HepG2 (cell line): ENCODE measurements around the gene ENDOG. TPM values are rescaled to one million over a fixed set of nuclear protein-coding genes. Genes with fewer than 3 reads are reported as not detected.

Source experiments
- ATRX ChIP-seq: sonication (generic); formaldehyde crosslinking; IDR thresholded peaks from 2 replicates; pipeline ENCODE4 v1.4.0; 2020; ENCODE audit warnings: missing genetic modification reagents, borderline replicate concordance
- BHLHE40 ChIP-seq: IDR thresholded peaks from 2 replicates; pipeline ENCODE4 v1.6.1; 2011; ENCODE audit warnings: low read length, improper control_type of control experiment
- BORCS8-MEF2B ChIP-seq: sonication (generic); formaldehyde crosslinking; IDR thresholded peaks from 2 replicates; pipeline ENCODE4 v1.8.0; 2022; ENCODE audit warnings: mild to moderate bottlenecking, missing genetic modification reagents
- CC2D1A ChIP-seq: sonication (generic); formaldehyde crosslinking; IDR thresholded peaks from 2 replicates; pipeline ENCODE4 v1.8.1; 2023; ENCODE audit warnings: mild to moderate bottlenecking, missing genetic modification reagents
- CREM ChIP-seq, 2 experiments: sonication (generic) in 1 of 2; formaldehyde crosslinking in 1 of 2; IDR thresholded peaks; 2 replicates each; pipeline versions ENCODE4 v1.4.0 to v1.6.1; 2016 to 2020; ENCODE audit warnings: antibody characterized with exemption in 1 of 2, mild to moderate bottlenecking in 1 of 2, missing genetic modification reagents in 1 of 2
- CTCF ChIP-seq: sonication (generic); formaldehyde crosslinking; IDR thresholded peaks from 2 replicates; pipeline ENCODE4 v1.5.0; 2020; ENCODE audit warnings: mild to moderate bottlenecking, missing genetic modification reagents, moderate library complexity
- DNMT1 ChIP-seq: sonication (generic); formaldehyde crosslinking; IDR thresholded peaks from 2 replicates; pipeline ENCODE4 v1.5.1; 2020; ENCODE audit warnings: mild to moderate bottlenecking, missing genetic modification reagents
- ESRRA ChIP-seq: sonication (generic); formaldehyde crosslinking; IDR thresholded peaks from 2 replicates; pipeline ENCODE4 v1.5.1; 2020; ENCODE audit warnings: mild to moderate bottlenecking, low read depth, missing genetic modification reagents
- GTF2F1 ChIP-seq: fragments of 150-350 bp; IDR thresholded peaks from 2 replicates; pipeline ENCODE4 v1.6.1; 2014; ENCODE audit warnings: low read length
- HOXA3 ChIP-seq: sonication (generic); formaldehyde crosslinking; IDR thresholded peaks from 2 replicates; pipeline ENCODE4 v1.5.0; 2020; ENCODE audit warnings: missing genetic modification reagents
- MAFK ChIP-seq, 2 experiments: IDR thresholded peaks in 1 of 2; conservative IDR thresholded peaks in 1 of 2; 2 replicates each; pipeline ENCODE4 v1.6.1; 2011; ENCODE audit warnings: improper control_type of control experiment in 2 of 2, low read length in 2 of 2
- NFIC ChIP-seq: IDR thresholded peaks from 2 replicates; pipeline ENCODE4 v1.6.1; 2012; ENCODE audit warnings: mild to moderate bottlenecking, low read length, inconsistent platforms
- NPAS2 ChIP-seq: sonication (generic); formaldehyde crosslinking; IDR thresholded peaks from 2 replicates; pipeline ENCODE4 v1.8.0; 2022; ENCODE audit warnings: mild to moderate bottlenecking, missing genetic modification reagents, borderline replicate concordance
- NR2C2 ChIP-seq: sonication (generic); formaldehyde crosslinking; IDR thresholded peaks from 2 replicates; pipeline ENCODE4 v1.4.0; 2020; ENCODE audit warnings: missing genetic modification reagents, mild to moderate bottlenecking, moderate library complexity, borderline replicate concordance
- PAX8 ChIP-seq: sonication (generic); formaldehyde crosslinking; IDR thresholded peaks from 2 replicates; pipeline ENCODE4 v1.8.0; 2022; ENCODE audit warnings: mild to moderate bottlenecking, missing genetic modification reagents, borderline replicate concordance
- RELA ChIP-seq: sonication (generic); formaldehyde crosslinking; IDR thresholded peaks from 2 replicates; pipeline ENCODE4 v1.4.0; 2020; ENCODE audit warnings: missing genetic modification reagents
- RFX5 ChIP-seq: IDR thresholded peaks from 2 replicates; pipeline ENCODE4 v1.6.1; 2011; ENCODE audit warnings: low read depth, low read length, improper control_type of control experiment
- SSRP1 ChIP-seq: IDR thresholded peaks from 2 replicates; pipeline ENCODE4 v1.6.1; 2016; ENCODE audit warnings: control low read depth
- STAG1 ChIP-seq: sonication (generic); formaldehyde crosslinking; IDR thresholded peaks from 2 replicates; pipeline ENCODE4 v1.4.0; 2020; ENCODE audit warnings: missing genetic modification reagents
- SUZ12 ChIP-seq: fragments of 150-350 bp; IDR thresholded peaks from 2 replicates; pipeline ENCODE4 v1.6.1; 2014; ENCODE audit warnings: low read depth, low read length
- ZNF160 ChIP-seq: sonication (generic); formaldehyde crosslinking; IDR thresholded peaks from 2 replicates; pipeline ENCODE4 v1.8.0; 2022; ENCODE audit warnings: mild to moderate bottlenecking, inconsistent platforms, missing genetic modification reagents
- ZNF225 ChIP-seq: sonication (generic); formaldehyde crosslinking; IDR thresholded peaks from 2 replicates; pipeline ENCODE4 v1.4.0; 2020; ENCODE audit warnings: mild to moderate bottlenecking, missing genetic modification reagents
- ZNF383 ChIP-seq: sonication (generic); formaldehyde crosslinking; IDR thresholded peaks from 2 replicates; pipeline ENCODE4 v1.4.0; 2020; ENCODE audit warnings: missing genetic modification reagents, mild to moderate bottlenecking, borderline replicate concordance
- ZNF770 ChIP-seq: sonication (generic); formaldehyde crosslinking; IDR thresholded peaks from 2 replicates; pipeline ENCODE4 v1.5.0; 2020; ENCODE audit warnings: mild to moderate bottlenecking, missing genetic modification reagents
- ZNF879 ChIP-seq: sonication (generic); formaldehyde crosslinking; IDR thresholded peaks from 2 replicates; pipeline ENCODE4 v1.8.1; 2023; ENCODE audit warnings: missing genetic modification reagents
- ZSCAN29 ChIP-seq: sonication (generic); formaldehyde crosslinking; conservative IDR thresholded peaks from 2 replicates; pipeline ENCODE4 v1.4.0; 2020; ENCODE audit warnings: mild to moderate bottlenecking, missing genetic modification reagents
- polyA plus RNA-seq, 8 experiments: library from polyadenylated mRNA; depleted of rRNA in 3 of 8; stranded (reverse) in 7 of 8; unstranded in 1 of 8; fragments of >200 nt; fragmentation: Illumina TruSeq in 4 of 8; extraction: Trizol in 4 of 8; gene quantifications; 2 replicates each; pipeline versions ENCODE4 v1.2.1 to v1.2.3, GENCODE V29; 2011 to 2016; ENCODE audit warnings: low read depth in 4 of 8, missing spikeins in 1 of 8, mixed read lengths in 1 of 8; ENCODE audit not compliant: insufficient read depth in 1 of 8
- total RNA-seq, 5 experiments: library from RNA; depleted of rRNA; stranded (reverse); fragments of >200 nt; fragmentation: Illumina TruSeq; extraction: Trizol; gene quantifications; 2 replicates each; pipeline ENCODE4 v1.2.3, GENCODE V29; 2016; ENCODE audit warnings: low read depth in 1 of 5
- TF ChIP-seq, protein P1 (sequence below): IDR thresholded peaks from 2 replicates; pipeline ENCODE4 v1.6.1; 2016; ENCODE audit warnings: low read depth

The ENDOG gene
- total and polyA plus RNA-seq, 2 of the 13 experiments (the other 11 are each of a cell fraction or from before 2014, with no cell fraction given): 26.3 to 28.8 TPM

- TF ChIP-seq CTCF (CRISPR knock-in tag) (peak; percentile 6; the same call in 1 of the 2 replicates), STAG1 (CRISPR knock-in tag) (peak; percentile 13; the same call in 1 of the 2 replicates), ZNF879 (CRISPR knock-in tag) (no peak), BHLHE40 (no peak), RFX5 (no peak), ZNF160 (no peak), RELA (CRISPR knock-in tag) (no peak), NPAS2 (CRISPR knock-in tag) (no peak), SUZ12 (no peak), MAFK (conservative IDR thresholded peaks at IDR 0.05 in 1 of 2, IDR thresholded peaks at IDR 0.05 in 1 of 2; ENCODE audit: low read length in 2 of 2) (no peak), ZNF383 (CRISPR knock-in tag) (0 out of 2 replicates have a peak, but pooled peaks have one; percentile 39), GTF2F1 (no peak), ZNF770 (CRISPR knock-in tag) (no peak), PAX8 (CRISPR knock-in tag) (0 out of 2 replicates have a peak, but pooled peaks have one; percentile 18), SSRP1 (no peak), ESRRA (CRISPR knock-in tag) (0 out of 2 replicates have a peak, but pooled peaks have one; percentile 10), CREM (IDR thresholded peaks at IDR 0.05) (no peak), CREM (CRISPR knock-in tag; IDR thresholded peaks at IDR 0.05) (no peak), DNMT1 (no peak), CC2D1A (CRISPR knock-in tag) (0 out of 2 replicates have a peak, but pooled peaks have one; percentile 18), HOXA3 (CRISPR knock-in tag) (no peak), ZSCAN29 (CRISPR knock-in tag) (no peak), NR2C2 (CRISPR knock-in tag) (peak; percentile 6; the same call in 1 of the 2 replicates), NFIC (no peak), ZNF225 (CRISPR knock-in tag) (no peak), BORCS8-MEF2B (CRISPR knock-in tag) (no peak), ATRX (CRISPR knock-in tag) (no peak)
- TF ChIP-seq, protein P1, sequence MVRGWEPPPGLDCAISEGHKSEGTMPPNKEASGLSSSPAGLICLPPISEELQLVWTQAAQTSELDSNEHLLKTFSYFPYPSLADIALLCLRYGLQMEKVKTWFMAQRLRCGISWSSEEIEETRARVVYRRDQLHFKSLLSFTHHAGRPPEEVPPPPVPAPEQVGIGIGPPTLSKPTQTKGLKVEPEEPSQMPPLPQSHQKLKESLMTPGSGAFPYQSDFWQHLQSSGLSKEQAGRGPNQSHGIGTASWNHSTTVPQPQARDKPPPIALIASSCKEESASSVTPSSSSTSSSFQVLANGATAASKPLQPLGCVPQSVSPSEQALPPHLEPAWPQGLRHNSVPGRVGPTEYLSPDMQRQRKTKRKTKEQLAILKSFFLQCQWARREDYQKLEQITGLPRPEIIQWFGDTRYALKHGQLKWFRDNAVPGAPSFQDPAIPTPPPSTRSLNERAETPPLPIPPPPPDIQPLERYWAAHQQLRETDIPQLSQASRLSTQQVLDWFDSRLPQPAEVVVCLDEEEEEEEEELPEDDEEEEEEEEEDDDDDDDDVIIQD (CRISPR knock-in tag): no peak
Measured at GRCh38 chr9:128828719-128829452, 10.6 kb downstream of the ENDOG start (continued).
